CD1c-positive myeloid dendritic cell (primary cell): ENCODE results near the gene ARHGDIA.
"Not testable (repeated sequence)": the region's sequence is repeated elsewhere in the genome, so short reads cannot be mapped to it uniquely, and the experiment has no call there.

Source experiments
- DNase-seq: peaks from one replicate; pipeline ENCODE4 v3.0.0-alpha.2; 2016; ENCODE audit errors: extremely low spot score

ARHGDIA gene

GRCh38 chr17:81843713-81844326 lies 27.3 kb downstream of the ARHGDIA start:
- no peak for DNase-seq

- DNase-seq: no peak
Observed at GRCh38 chr17:81842725-81843504, 28.2 kb downstream of the ARHGDIA start.

GRCh38 chr17:81842378-81842724 lies 28.8 kb downstream of the ARHGDIA start:
- DNase-seq: no peak

GRCh38 chr17:81841866-81842265 lies 29.3 kb downstream of the ARHGDIA start:
- DNase-seq: no peak

GRCh38 chr17:81840826-81841778 lies 30.0 kb downstream of the ARHGDIA start:
- DNase-seq: no peak

GRCh38 chr17:81840059-81840458 lies 31.1 kb downstream of the ARHGDIA start:
- DNase-seq: not testable (repeated sequence)

- no peak for DNase-seq
Observed at GRCh38 chr17:81839301-81839700, 31.8 kb downstream of the ARHGDIA start.

- DNase-seq: no peak
Observed at GRCh38 chr17:81838753-81839255, 32.3 kb downstream of the ARHGDIA start.

GRCh38 chr17:81837641-81838040 lies 33.5 kb downstream of the ARHGDIA start:
- DNase-seq: peak; percentile 67

- DNase-seq: no peak
Observed at GRCh38 chr17:81834831-81835267, 36.3 kb downstream of the ARHGDIA start, which contains the start of gene PPP1R27. TSS of gene PPP1R27 (minus strand) at chr17:81835050. CDS start at chr17:81834953, 97 bp downstream.

- no peak for DNase-seq
Observed at GRCh38 chr17:81833921-81834830, 37.0 kb downstream of the ARHGDIA start.

- DNase-seq: peak; percentile 98
Observed at GRCh38 chr17:81833160-81833920, 37.8 kb downstream of the ARHGDIA start, which contains the start of gene MCRIP1. TSS of gene MCRIP1 (minus strand) at chr17:81833291. CDS start at chr17:81824506, 8,785 bp downstream.

GRCh38 chr17:81832608-81833159 lies 38.5 kb downstream of the ARHGDIA start:
- DNase-seq: peak; percentile 49

- peak; percentile 85 for DNase-seq
Observed at GRCh38 chr17:81831957-81832607, 39.1 kb downstream of the ARHGDIA start.

GRCh38 chr17:81831563-81831956 lies 39.6 kb downstream of the ARHGDIA start:
- DNase-seq: no peak

- no peak for DNase-seq
Observed at GRCh38 chr17:81829858-81830257, 41.3 kb downstream of the ARHGDIA start.

GRCh38 chr17:81828656-81829055 lies 42.5 kb downstream of the ARHGDIA start:
- no peak for DNase-seq

GRCh38 chr17:81825841-81826466 lies 45.2 kb downstream of the ARHGDIA start:
- no peak for DNase-seq

GRCh38 chr17:81824595-81824994 lies 46.5 kb downstream of the ARHGDIA start:
- DNase-seq: no peak
